ENCODE data around the gene TSPAN4. TPM values are rescaled to one million over a fixed set of nuclear protein-coding genes. Genes with fewer than 3 reads are reported as not detected.

Gene TSPAN4
- total and polyA plus RNA-seq, 8 donors, result 10.5 to 116 (median 28.4) TPM

DNA sequence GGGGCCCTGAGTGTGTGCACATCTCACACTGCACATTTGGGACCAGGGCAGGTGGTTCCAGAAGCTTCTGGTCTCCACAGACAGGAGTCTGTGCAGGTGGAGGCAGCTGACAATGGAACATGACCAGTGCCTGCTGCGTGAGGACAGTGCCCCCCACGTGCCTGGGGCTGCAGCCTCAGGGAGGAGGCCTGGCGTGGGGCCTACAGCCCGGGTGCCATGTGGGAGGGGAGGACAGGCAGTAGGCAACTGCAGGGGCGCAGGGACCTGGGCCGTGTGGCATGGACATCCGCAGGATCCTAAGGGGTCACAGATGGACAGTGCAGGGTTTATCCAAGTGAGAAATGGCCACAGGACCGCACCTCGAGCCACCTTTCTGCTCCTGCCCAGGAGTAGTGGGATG, 28.8 kb downstream of the TSPAN4 start:
- intact Hi-C loops (cut with DNase I; ENCODE audit: low total_unique reads), result no loop called here
- WGBS, 5 donors, result 65 to 79% (median 77%) methylated on average over 5 to 9 of the region's 9 CpGs

GRCh38 chr11:872799-873198, 30.1 kb downstream of the TSPAN4 start:
- WGBS, 5 donors, result 87 to 92% (median 89%) methylated on average over 8 to 9 of the region's 9 CpGs; no CpG with 5 or more reads in 1 of the 5 donors

More for the DNA sequence above, 28.8 kb downstream of the TSPAN4 start:
- Histone ChIP-seq H3K27ac (no peak overlapping the region), H3K4me1 (no peaks in the 10 kb centered on the region), H3K9me3 (no peaks in the 10 kb centered on the region), H3K4me3 (no peak overlapping the region), H3K36me3 (peaks cover 3 to 55% (median 26%) of the 10 kb centered on the region in 4 donors), H3K27me3 (no peaks in the 10 kb centered on the region)
- DNase-seq, result no peak
- TF ChIP-seq POLR2AphosphoS5 (IDR thresholded peaks at IDR 0.05), result no peak
- no peak for TF ChIP-seq EP300 (IDR thresholded peaks at IDR 0.05)
- no peak for TF ChIP-seq POLR2A (IDR thresholded peaks at IDR 0.05)
- TF ChIP-seq, protein P1, sequence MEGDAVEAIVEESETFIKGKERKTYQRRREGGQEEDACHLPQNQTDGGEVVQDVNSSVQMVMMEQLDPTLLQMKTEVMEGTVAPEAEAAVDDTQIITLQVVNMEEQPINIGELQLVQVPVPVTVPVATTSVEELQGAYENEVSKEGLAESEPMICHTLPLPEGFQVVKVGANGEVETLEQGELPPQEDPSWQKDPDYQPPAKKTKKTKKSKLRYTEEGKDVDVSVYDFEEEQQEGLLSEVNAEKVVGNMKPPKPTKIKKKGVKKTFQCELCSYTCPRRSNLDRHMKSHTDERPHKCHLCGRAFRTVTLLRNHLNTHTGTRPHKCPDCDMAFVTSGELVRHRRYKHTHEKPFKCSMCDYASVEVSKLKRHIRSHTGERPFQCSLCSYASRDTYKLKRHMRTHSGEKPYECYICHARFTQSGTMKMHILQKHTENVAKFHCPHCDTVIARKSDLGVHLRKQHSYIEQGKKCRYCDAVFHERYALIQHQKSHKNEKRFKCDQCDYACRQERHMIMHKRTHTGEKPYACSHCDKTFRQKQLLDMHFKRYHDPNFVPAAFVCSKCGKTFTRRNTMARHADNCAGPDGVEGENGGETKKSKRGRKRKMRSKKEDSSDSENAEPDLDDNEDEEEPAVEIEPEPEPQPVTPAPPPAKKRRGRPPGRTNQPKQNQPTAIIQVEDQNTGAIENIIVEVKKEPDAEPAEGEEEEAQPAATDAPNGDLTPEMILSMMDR (IDR thresholded peaks at IDR 0.05), result no peak

GRCh38 chr11:873706-874105, 31.1 kb downstream of the TSPAN4 start:
- no peak for TF ChIP-seq POLR2AphosphoS5 (IDR thresholded peaks at IDR 0.05)
- intact Hi-C loops (cut with DNase I; ENCODE audit: low total_unique reads), result no loop called here
- Histone ChIP-seq H3K4me3 (no peak overlapping the region), H3K36me3 (peaks cover 0 to 47% (median 27%) of the 10 kb centered on the region in 4 donors), H3K9me3 (no peaks in the 10 kb centered on the region), H3K4me1 (no peaks in the 10 kb centered on the region), H3K27me3 (no peaks in the 10 kb centered on the region), H3K27ac (no peak overlapping the region)
- 68 to 73% (median 69%) methylated on average over 11 to 12 of the region's 12 CpGs for WGBS, 5 donors
- DNase-seq, result peak in 1 of 2 donors; percentile 60

More at GRCh38 chr11:872799-873198, 30.1 kb downstream of the TSPAN4 start:
- H3K4me1 ChIP-seq, result no peaks in the 10 kb centered on the region
- peaks cover 0 to 47% (median 24%) of the 10 kb centered on the region in 4 donors for H3K36me3 ChIP-seq
- TF ChIP-seq POLR2A (IDR thresholded peaks at IDR 0.05) (no peak), POLR2AphosphoS5 (IDR thresholded peaks at IDR 0.05) (no peak), EP300 (IDR thresholded peaks at IDR 0.05) (no peak)
- TF ChIP-seq, protein P1 (IDR thresholded peaks at IDR 0.05), result no peak
- H3K4me3 ChIP-seq, result no peak overlapping the region
- intact Hi-C loops (cut with DNase I; ENCODE audit: low total_unique reads), result no loop called here
- H3K27me3 ChIP-seq, result no peaks in the 10 kb centered on the region
- no peaks in the 10 kb centered on the region for H3K9me3 ChIP-seq
- DNase-seq, result no peak
- no peak overlapping the region for H3K27ac ChIP-seq

- intact Hi-C loops (cut with DNase I; ENCODE audit: low total_unique reads), result no loop called here
- no peak overlapping the region for H3K4me3 ChIP-seq
- no peak overlapping the region for H3K27ac ChIP-seq
- no peaks in the 10 kb centered on the region for H3K9me3 ChIP-seq
- H3K27me3 ChIP-seq, result no peaks in the 10 kb centered on the region
- 80 to 93% (median 84%) methylated on average over 3 to 16 of the region's 16 CpGs for WGBS, 5 donors
- H3K36me3 ChIP-seq, result peaks cover 3 to 46% (median 31%) of the 10 kb centered on the region in 4 donors
- DNase-seq, result no peak
- no peaks in the 10 kb centered on the region for H3K4me1 ChIP-seq
- TF ChIP-seq, protein P1 (IDR thresholded peaks at IDR 0.05), result no peak
- TF ChIP-seq EP300 (IDR thresholded peaks at IDR 0.05) (no peak), POLR2A (IDR thresholded peaks at IDR 0.05) (no peak), POLR2AphosphoS5 (IDR thresholded peaks at IDR 0.05) (no peak)
These were observed 32.6 kb downstream of the TSPAN4 start for GRCh38 chr11:875203-875602.

DNA sequence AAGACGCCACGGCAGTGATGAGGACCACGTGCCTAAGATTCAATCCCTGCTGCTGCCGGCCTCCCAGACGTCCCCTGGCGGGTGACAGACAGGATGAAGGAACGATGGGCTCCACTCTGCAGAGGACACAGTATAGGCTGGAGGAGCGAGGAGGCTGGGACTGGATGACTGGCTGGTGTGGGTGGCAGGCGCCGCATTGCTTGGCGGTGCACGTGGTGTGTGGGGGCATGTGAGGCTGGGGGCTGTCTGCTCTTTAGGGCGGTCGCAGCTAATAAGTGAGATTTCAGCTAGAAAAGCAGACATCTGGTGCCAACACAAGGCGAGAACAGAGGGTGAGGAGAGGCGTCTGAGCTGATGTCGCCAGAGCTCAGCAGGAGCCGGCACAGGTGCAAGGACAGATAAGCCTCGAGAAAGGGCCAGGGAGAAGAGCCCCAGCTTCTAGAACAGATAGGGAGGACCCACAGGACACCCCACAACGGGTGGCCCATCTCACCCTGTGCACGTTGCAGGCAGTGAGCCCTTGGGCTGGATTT, 33.2 kb downstream of the TSPAN4 start:
- WGBS, 5 donors, result 91 to 95% (median 92%) methylated on average over 21 of the region's 21 CpGs
- H3K27ac ChIP-seq, result no peak overlapping the region
- no peak overlapping the region for H3K4me3 ChIP-seq
- TF ChIP-seq EP300 (IDR thresholded peaks at IDR 0.05), result no peak
- TF ChIP-seq POLR2AphosphoS5 (IDR thresholded peaks at IDR 0.05), result no peak
- TF ChIP-seq, protein P1 (IDR thresholded peaks at IDR 0.05), result no peak
- TF ChIP-seq POLR2A (IDR thresholded peaks at IDR 0.05), result no peak
- no peaks in the 10 kb centered on the region for H3K4me1 ChIP-seq
- no peaks in the 10 kb centered on the region for H3K9me3 ChIP-seq
- intact Hi-C loops (cut with DNase I; ENCODE audit: low total_unique reads), result no loop called here
- DNase-seq, result no peak
- H3K27me3 ChIP-seq, result no peaks in the 10 kb centered on the region
- H3K36me3 ChIP-seq, result peaks cover 4 to 51% (median 38%) of the 10 kb centered on the region in 4 donors

All from stomach (tissue), 9 donors.